Measurements from ENCODE around the gene CHKA. TPM values are rescaled to one million over a fixed set of nuclear protein-coding genes. Genes with fewer than 3 reads are reported as not detected.

CHKA gene
- total RNA-seq, 5 donors from 2014 or later (not counting 1 experiment from before 2014, with no cell fraction given): 4.4 to 19.4 (median 7.6) TPM

DNA sequence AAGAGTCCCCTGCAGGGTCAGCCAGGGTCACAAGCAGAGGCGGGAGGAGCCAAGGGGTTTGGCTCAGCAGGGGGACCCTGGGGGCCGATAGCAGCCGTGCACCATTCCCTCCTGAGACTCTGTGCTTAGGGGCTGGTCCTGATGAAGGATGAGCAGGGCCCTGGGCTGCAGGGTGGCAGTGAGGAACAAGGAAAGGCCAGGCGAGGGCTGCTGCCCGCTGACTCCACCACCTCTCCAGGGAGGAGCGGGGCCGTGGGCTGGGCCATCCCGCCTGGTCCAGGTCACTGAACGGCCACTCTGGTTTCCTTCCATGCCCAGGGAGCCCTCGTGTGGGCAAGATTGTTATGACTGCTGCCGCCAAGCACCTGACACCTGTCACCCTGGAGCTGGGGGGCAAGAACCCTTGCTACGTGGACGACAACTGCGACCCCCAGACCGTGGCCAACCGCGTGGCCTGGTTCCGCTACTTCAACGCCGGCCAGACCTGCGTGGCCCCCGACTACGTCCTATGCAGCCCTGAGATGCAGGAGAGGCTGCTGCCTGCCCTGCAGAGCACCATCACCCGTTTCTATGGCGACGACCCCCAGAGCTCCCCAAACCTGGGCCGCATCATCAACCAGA lies 99.9 kb downstream of the CHKA start:
- ATAC-seq (replicated peaks in 1 of 4): no peak
- Histone ChIP-seq H3K4me1 (ENCODE audit: control insufficient read depth in 1 of 2, extremely low read depth in 1 of 2, insufficient read depth in 2 of 2, low read length in 2 of 2) (no peaks in the 10 kb centered on the region), H3K36me3 (ENCODE audit: control insufficient read depth in 2 of 2, extremely low read depth in 1 of 2, insufficient read depth in 1 of 2, low read length in 1 of 2) (no peaks in the 10 kb centered on the region), H3K4me3 (ENCODE audit: control insufficient read depth in 1 of 2, extremely low read depth in 1 of 2, low read length in 1 of 2) (no peak overlapping the region), H3K27ac (ENCODE audit: low read length) (no peak overlapping the region), H3K9me3 (no peaks in the 10 kb centered on the region), H3K27me3 (replicated peaks in 1 of 2; ENCODE audit: control insufficient read depth in 2 of 2, extremely low read depth in 1 of 2, insufficient read depth in 2 of 2, low read length in 1 of 2) (peaks cover 0 to 8% of the 10 kb centered on the region in 2 experiments)
- ChIA-PET CTCF (no interaction called here), POLR2A (no interaction called here)
- H3K36me3 Mint-ChIP-seq: peaks cover 6% of the 10 kb centered on the region
- H3K9me3 Mint-ChIP-seq: peaks cover 4 to 5% (median 5%) of the 10 kb centered on the region in 3 donors
- H3K27ac Mint-ChIP-seq: no peak overlapping the region
- DNase-seq: no peak
- no peak overlapping the region for H3K4me3 Mint-ChIP-seq
- no peaks in the 10 kb centered on the region for H3K27me3 Mint-ChIP-seq
- no peaks in the 10 kb centered on the region for H3K4me1 Mint-ChIP-seq
- WGBS (ENCODE audit: insufficient coverage): 83% methylated on average over 26 of the region's 27 CpGs

GRCh38 chr11:68020575-68020974 lies 100.6 kb downstream of the CHKA start:
- ATAC-seq (replicated peaks in 1 of 4): no peak
- Histone ChIP-seq H3K36me3 (ENCODE audit: control insufficient read depth in 2 of 2, extremely low read depth in 1 of 2, insufficient read depth in 1 of 2, low read length in 1 of 2) (no peaks in the 10 kb centered on the region), H3K9me3 (no peaks in the 10 kb centered on the region), H3K27ac (ENCODE audit: low read length) (no peak overlapping the region), H3K4me3 (ENCODE audit: control insufficient read depth in 1 of 2, extremely low read depth in 1 of 2, low read length in 1 of 2) (no peak overlapping the region), H3K4me1 (ENCODE audit: control insufficient read depth in 1 of 2, extremely low read depth in 1 of 2, insufficient read depth in 2 of 2, low read length in 2 of 2) (no peaks in the 10 kb centered on the region), H3K27me3 (replicated peaks in 1 of 2; ENCODE audit: control insufficient read depth in 2 of 2, extremely low read depth in 1 of 2, insufficient read depth in 2 of 2, low read length in 1 of 2) (peaks cover 0 to 8% of the 10 kb centered on the region in 2 experiments)
- 57% methylated on average over 11 of the region's 11 CpGs for WGBS (ENCODE audit: insufficient coverage)
- Mint-ChIP-seq H3K36me3 (peaks cover 6% of the 10 kb centered on the region), H3K27me3 (no peaks in the 10 kb centered on the region), H3K27ac (no peak overlapping the region), H3K4me3 (no peak overlapping the region), H3K9me3 (peaks cover 4 to 5% (median 5%) of the 10 kb centered on the region in 3 donors), H3K4me1 (no peaks in the 10 kb centered on the region)
- DNase-seq: no peak
- ChIA-PET CTCF (no interaction called here), POLR2A (no interaction called here)

DNA sequence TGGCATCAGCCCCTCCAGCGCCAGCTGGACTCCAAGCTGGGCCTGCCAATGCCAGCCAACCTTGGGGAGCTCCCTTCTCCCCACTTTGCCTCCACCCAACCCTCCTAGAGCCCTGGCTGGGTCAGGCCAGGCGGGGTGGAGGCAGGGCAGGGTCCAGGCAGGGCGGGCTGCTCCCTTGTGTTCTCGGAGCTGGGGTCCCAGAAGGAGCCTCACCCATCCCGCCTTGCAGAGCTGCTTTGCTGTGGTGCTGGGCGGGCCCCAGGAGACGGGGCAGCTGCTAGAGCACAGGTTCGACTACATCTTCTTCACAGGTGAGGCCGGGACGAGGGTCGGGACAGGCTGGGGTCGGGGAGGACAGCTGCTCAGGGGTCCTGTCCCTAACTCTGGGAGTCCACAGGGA lies 101.7 kb downstream of the CHKA start:
- Mint-ChIP-seq H3K4me1 (no peaks in the 10 kb centered on the region), H3K4me3 (no peak overlapping the region), H3K36me3 (no peaks in the 10 kb centered on the region), H3K27me3 (no peaks in the 10 kb centered on the region), H3K9me3 (no peaks in the 10 kb centered on the region), H3K27ac (no peak overlapping the region)
- ChIA-PET POLR2A (no interaction called here), CTCF (no interaction called here)
- no peaks in the 10 kb centered on the region for H3K36me3 ChIP-seq (ENCODE audit: control insufficient read depth in 2 of 2, extremely low read depth in 1 of 2, insufficient read depth in 1 of 2, low read length in 1 of 2)
- no peak overlapping the region for H3K27ac ChIP-seq (ENCODE audit: low read length)
- peaks cover 0 to 13% of the 10 kb centered on the region in 2 experiments for H3K27me3 ChIP-seq (replicated peaks in 1 of 2; ENCODE audit: control insufficient read depth in 2 of 2, extremely low read depth in 1 of 2, insufficient read depth in 2 of 2, low read length in 1 of 2)
- H3K4me1 ChIP-seq (ENCODE audit: control insufficient read depth in 1 of 2, extremely low read depth in 1 of 2, insufficient read depth in 2 of 2, low read length in 2 of 2): no peaks in the 10 kb centered on the region
- 83% methylated on average over 5 of the region's 12 CpGs for WGBS (ENCODE audit: insufficient coverage)
- no peak for DNase-seq
- H3K4me3 ChIP-seq (ENCODE audit: control insufficient read depth in 1 of 2, extremely low read depth in 1 of 2, low read length in 1 of 2): no peak overlapping the region
- no peaks in the 10 kb centered on the region for H3K9me3 ChIP-seq
- no peak for ATAC-seq (replicated peaks in 1 of 4)

GRCh38 chr11:68018730-68019190 lies 102.4 kb downstream of the CHKA start:
- 91% methylated on average over 15 of the region's 18 CpGs for WGBS (ENCODE audit: insufficient coverage)
- no peaks in the 10 kb centered on the region for H3K36me3 Mint-ChIP-seq
- Histone ChIP-seq H3K27ac (ENCODE audit: low read length) (no peak overlapping the region), H3K4me3 (ENCODE audit: control insufficient read depth in 1 of 2, extremely low read depth in 1 of 2, low read length in 1 of 2) (no peak overlapping the region), H3K4me1 (ENCODE audit: control insufficient read depth in 1 of 2, extremely low read depth in 1 of 2, insufficient read depth in 2 of 2, low read length in 2 of 2) (no peaks in the 10 kb centered on the region), H3K9me3 (no peaks in the 10 kb centered on the region), H3K36me3 (ENCODE audit: control insufficient read depth in 2 of 2, extremely low read depth in 1 of 2, insufficient read depth in 1 of 2, low read length in 1 of 2) (no peaks in the 10 kb centered on the region), H3K27me3 (replicated peaks in 1 of 2; ENCODE audit: control insufficient read depth in 2 of 2, extremely low read depth in 1 of 2, insufficient read depth in 2 of 2, low read length in 1 of 2) (peaks cover 0 to 16% of the 10 kb centered on the region in 2 experiments)
- ATAC-seq (replicated peaks in 1 of 4): no peak
- no peak overlapping the region for H3K27ac Mint-ChIP-seq
- no peaks in the 10 kb centered on the region for H3K4me1 Mint-ChIP-seq
- no peak overlapping the region for H3K4me3 Mint-ChIP-seq
- DNase-seq: no peak
- H3K9me3 Mint-ChIP-seq: no peaks in the 10 kb centered on the region
- no peaks in the 10 kb centered on the region for H3K27me3 Mint-ChIP-seq
- POLR2A ChIA-PET: no interaction called here
- CTCF ChIA-PET: no interaction called here

- no peaks in the 10 kb centered on the region for H3K4me1 ChIP-seq (ENCODE audit: control insufficient read depth in 1 of 2, extremely low read depth in 1 of 2, insufficient read depth in 2 of 2, low read length in 2 of 2)
- H3K4me1 Mint-ChIP-seq: no peaks in the 10 kb centered on the region
- H3K9me3 ChIP-seq: no peaks in the 10 kb centered on the region
- CTCF ChIA-PET: no interaction called here
- H3K36me3 ChIP-seq (ENCODE audit: control insufficient read depth in 2 of 2, extremely low read depth in 1 of 2, insufficient read depth in 1 of 2, low read length in 1 of 2): no peaks in the 10 kb centered on the region
- H3K4me3 Mint-ChIP-seq: no peak overlapping the region
- H3K4me3 ChIP-seq (ENCODE audit: control insufficient read depth in 1 of 2, extremely low read depth in 1 of 2, low read length in 1 of 2): no peak overlapping the region
- ATAC-seq (replicated peaks in 1 of 4): no peak
- H3K27me3 ChIP-seq (replicated peaks in 1 of 2; ENCODE audit: control insufficient read depth in 2 of 2, extremely low read depth in 1 of 2, insufficient read depth in 2 of 2, low read length in 1 of 2): peaks cover 0 to 20% of the 10 kb centered on the region in 2 experiments
- no peaks in the 10 kb centered on the region for H3K9me3 Mint-ChIP-seq
- no peaks in the 10 kb centered on the region for H3K27me3 Mint-ChIP-seq
- no peak overlapping the region for H3K27ac Mint-ChIP-seq
- H3K36me3 Mint-ChIP-seq: no peaks in the 10 kb centered on the region
- no peak for DNase-seq
- no peak overlapping the region for H3K27ac ChIP-seq (ENCODE audit: low read length)
- POLR2A ChIA-PET: no interaction called here
- WGBS (ENCODE audit: insufficient coverage): 85% methylated on average over 23 of the region's 27 CpGs
Measured at GRCh38 chr11:68017980-68018729, 103.0 kb downstream of the CHKA start.

DNA sequence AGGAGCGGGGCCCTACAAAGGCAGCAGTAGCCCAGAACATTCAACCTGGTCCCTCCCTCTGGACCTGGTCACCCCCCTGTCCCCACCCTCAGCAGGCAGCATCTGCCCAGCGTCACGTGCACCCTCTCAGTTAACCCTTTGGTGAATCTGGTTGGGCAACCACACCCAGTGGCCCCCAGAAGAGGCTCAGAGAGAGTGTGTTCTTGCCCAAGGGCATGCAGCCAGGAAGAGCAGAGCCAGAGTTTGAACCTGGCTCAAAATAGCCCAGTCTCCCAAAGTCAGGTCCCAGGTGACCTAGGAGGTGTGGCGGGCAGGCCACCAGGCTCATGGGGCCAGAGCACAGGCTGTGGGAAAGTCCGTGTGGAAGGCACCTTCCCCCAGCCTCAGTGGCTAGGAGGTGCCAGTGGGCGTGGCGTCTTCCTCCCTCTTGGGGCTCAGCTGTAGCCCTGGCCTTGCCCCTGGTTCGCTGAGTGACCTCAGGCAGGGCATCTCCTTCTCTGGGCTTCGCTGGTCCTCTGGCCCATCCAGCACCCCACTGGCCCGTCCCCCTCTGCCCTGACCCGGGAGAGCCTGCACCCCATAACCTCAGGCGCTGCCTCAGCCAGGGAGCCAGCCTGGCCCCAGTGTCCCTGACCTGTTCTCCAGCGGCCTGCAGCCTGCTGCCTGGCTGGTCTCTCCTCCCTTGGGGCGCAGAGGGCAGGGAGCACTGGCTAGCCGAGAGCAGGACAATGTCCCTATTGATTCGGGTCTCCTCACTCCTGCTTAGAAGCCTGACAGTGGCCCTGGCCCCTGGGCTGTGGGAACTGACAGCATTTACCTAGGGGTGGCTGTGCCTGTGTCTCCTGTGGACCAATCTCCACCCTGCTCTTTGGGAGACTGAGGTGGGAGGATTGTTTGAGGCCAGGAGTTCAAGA lies 104.0 kb downstream of the CHKA start:
- DNase-seq (no peak), ATAC-seq (replicated peaks in 1 of 4) (no peak)
- no peaks in the 10 kb centered on the region for H3K9me3 Mint-ChIP-seq
- no peaks in the 10 kb centered on the region for H3K4me1 Mint-ChIP-seq
- Histone ChIP-seq H3K27ac (ENCODE audit: low read length) (no peak overlapping the region), H3K9me3 (no peaks in the 10 kb centered on the region), H3K36me3 (ENCODE audit: control insufficient read depth in 2 of 2, extremely low read depth in 1 of 2, insufficient read depth in 1 of 2, low read length in 1 of 2) (no peaks in the 10 kb centered on the region), H3K27me3 (replicated peaks in 1 of 2; ENCODE audit: control insufficient read depth in 2 of 2, extremely low read depth in 1 of 2, insufficient read depth in 2 of 2, low read length in 1 of 2) (peaks cover 0 to 30% of the 10 kb centered on the region in 2 experiments), H3K4me3 (ENCODE audit: control insufficient read depth in 1 of 2, extremely low read depth in 1 of 2, low read length in 1 of 2) (no peak overlapping the region), H3K4me1 (ENCODE audit: control insufficient read depth in 1 of 2, extremely low read depth in 1 of 2, insufficient read depth in 2 of 2, low read length in 2 of 2) (no peaks in the 10 kb centered on the region)
- ChIA-PET CTCF (no interaction called here), POLR2A (no interaction called here)
- 76% methylated on average over 14 of the region's 16 CpGs for WGBS (ENCODE audit: insufficient coverage)
- H3K4me3 Mint-ChIP-seq: no peak overlapping the region
- H3K36me3 Mint-ChIP-seq: no peaks in the 10 kb centered on the region
- H3K27me3 Mint-ChIP-seq: no peaks in the 10 kb centered on the region
- no peak overlapping the region for H3K27ac Mint-ChIP-seq
